Liver (tissue), 3 donors: ENCODE measurements around the gene PKP4.

ENCODE experiments used
- HNF4A ChIP-seq, 2 donors: conservative IDR thresholded peaks; 2 replicates each; pipeline ENCODE4 v1.6.1; 2016; ENCODE audit warnings: antibody characterized with exemption in 2 of 2, mild to moderate bottlenecking in 2 of 2
- HNF4G ChIP-seq: IDR thresholded peaks from 2 replicates; pipeline ENCODE4 v1.6.1; 2016; ENCODE audit warnings: antibody characterized with exemption
- JUND ChIP-seq, 2 donors: IDR thresholded peaks; 2 replicates each; pipeline ENCODE4 v1.6.1; 2016; ENCODE audit warnings: antibody characterized with exemption in 2 of 2
- NR2F2 ChIP-seq: IDR thresholded peaks from 2 replicates; pipeline ENCODE4 v1.6.1; 2016; ENCODE audit warnings: antibody characterized with exemption
- SP1 ChIP-seq: IDR thresholded peaks from 2 replicates; pipeline ENCODE4 v1.6.1; 2018; ENCODE audit warnings: antibody characterized with exemption, mild to moderate bottlenecking
- TAF1 ChIP-seq: conservative IDR thresholded peaks from 2 replicates; pipeline ENCODE4 v1.6.1; 2016; ENCODE audit warnings: antibody characterized with exemption, mild to moderate bottlenecking
- YY1 ChIP-seq: IDR thresholded peaks from 2 replicates; pipeline ENCODE4 v1.6.1; 2016; ENCODE audit warnings: antibody characterized with exemption, mild to moderate bottlenecking
- TF ChIP-seq, protein P1 (sequence below): fragments of 150-350 bp; IDR thresholded peaks from 2 replicates; pipeline ENCODE4 v1.5.1; 2017; ENCODE audit warnings: improper control_type of control experiment, low read depth, low read length; ENCODE audit not compliant: missing input control
- TF ChIP-seq, protein P2 (sequence below): IDR thresholded peaks from 2 replicates; pipeline ENCODE4 v1.6.1; 2016; ENCODE audit warnings: antibody characterized with exemption
- TF ChIP-seq, protein P3 (sequence below): IDR thresholded peaks from 2 replicates; pipeline ENCODE4 v1.6.1; 2016; ENCODE audit warnings: antibody characterized with exemption
- donor health status: healthy.
- donor health status: healthy.

DNA sequence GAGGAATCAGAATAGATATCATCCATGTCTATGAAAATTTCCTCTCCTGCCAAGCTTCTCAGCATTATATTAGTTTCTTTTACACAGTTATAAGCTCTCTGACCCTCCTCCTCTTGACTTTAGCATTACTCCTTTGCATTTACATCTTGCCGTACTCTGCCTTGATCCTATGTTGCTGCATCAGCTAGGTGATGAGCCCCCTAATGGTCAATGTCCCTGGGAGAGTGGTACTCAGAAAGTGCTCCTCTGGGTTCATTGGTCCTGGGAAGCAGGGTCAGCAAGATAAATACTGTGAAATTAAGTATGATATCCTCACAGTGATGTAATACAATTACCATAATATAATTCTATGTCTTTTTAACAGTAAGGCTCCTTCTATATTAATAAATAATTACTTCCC is 74.1 kb downstream of the PKP4 start:
- TF ChIP-seq, protein P1, sequence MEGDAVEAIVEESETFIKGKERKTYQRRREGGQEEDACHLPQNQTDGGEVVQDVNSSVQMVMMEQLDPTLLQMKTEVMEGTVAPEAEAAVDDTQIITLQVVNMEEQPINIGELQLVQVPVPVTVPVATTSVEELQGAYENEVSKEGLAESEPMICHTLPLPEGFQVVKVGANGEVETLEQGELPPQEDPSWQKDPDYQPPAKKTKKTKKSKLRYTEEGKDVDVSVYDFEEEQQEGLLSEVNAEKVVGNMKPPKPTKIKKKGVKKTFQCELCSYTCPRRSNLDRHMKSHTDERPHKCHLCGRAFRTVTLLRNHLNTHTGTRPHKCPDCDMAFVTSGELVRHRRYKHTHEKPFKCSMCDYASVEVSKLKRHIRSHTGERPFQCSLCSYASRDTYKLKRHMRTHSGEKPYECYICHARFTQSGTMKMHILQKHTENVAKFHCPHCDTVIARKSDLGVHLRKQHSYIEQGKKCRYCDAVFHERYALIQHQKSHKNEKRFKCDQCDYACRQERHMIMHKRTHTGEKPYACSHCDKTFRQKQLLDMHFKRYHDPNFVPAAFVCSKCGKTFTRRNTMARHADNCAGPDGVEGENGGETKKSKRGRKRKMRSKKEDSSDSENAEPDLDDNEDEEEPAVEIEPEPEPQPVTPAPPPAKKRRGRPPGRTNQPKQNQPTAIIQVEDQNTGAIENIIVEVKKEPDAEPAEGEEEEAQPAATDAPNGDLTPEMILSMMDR = no peak
- no peak for TF ChIP-seq SP1
- TF ChIP-seq, protein P2, sequence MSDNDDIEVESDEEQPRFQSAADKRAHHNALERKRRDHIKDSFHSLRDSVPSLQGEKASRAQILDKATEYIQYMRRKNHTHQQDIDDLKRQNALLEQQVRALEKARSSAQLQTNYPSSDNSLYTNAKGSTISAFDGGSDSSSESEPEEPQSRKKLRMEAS = no peak
- no peak for TF ChIP-seq JUND (IDR thresholded peaks at IDR 0.05)
- TF ChIP-seq, protein P3, sequence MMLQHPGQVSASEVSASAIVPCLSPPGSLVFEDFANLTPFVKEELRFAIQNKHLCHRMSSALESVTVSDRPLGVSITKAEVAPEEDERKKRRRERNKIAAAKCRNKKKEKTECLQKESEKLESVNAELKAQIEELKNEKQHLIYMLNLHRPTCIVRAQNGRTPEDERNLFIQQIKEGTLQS = no peak
- TF ChIP-seq HNF4G = no peak
- TF ChIP-seq TAF1 = no peak
- TF ChIP-seq HNF4A (conservative IDR thresholded peaks at IDR 0.05) = no peak
- TF ChIP-seq NR2F2 = no peak
- TF ChIP-seq YY1 = no peak
